ENCODE measurements around the gene GPR176.

Gene GPR176

DNA sequence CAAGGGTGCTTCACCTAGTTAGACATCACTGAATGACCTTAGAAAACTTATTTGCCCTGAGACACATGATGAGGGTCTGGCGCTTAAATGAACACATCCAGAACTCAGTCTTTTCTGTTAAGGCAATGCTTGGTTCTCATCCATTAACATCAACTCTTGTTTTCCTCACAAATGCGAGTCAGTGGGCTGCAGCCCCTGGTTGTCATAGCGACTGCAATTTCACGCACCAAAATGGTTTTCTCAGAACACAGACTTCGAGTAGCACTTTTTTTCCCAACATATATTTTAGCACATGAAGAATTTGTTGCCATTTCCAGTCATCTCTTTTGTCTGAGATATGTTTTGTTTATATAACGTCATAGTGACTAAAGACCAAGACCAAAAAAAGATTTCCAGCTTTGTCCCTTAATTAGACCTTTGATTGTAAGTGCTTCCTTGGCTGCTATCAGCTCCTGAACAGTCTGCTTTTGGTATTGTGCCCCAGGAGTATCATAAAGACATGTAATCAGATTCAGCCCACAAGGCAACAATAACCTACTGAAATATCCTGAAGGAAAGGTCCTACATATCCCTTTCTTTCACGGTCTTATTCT, 68.5 kb downstream of the GPR176 start:
- DNase-seq (ENCODE audit: low spot score), result no peak
- H3K36me3 Mint-ChIP-seq (ENCODE audit: low read depth), result no peaks in the 10 kb centered on the region
- no peak overlapping the region for H3K4me3 Mint-ChIP-seq
- peaks cover 27% of the 10 kb centered on the region for H3K27me3 Mint-ChIP-seq (ENCODE audit: low read depth)
- no peak overlapping the region for H3K27ac Mint-ChIP-seq
- no peaks in the 10 kb centered on the region for H3K4me1 Mint-ChIP-seq (ENCODE audit: low read depth)
- H3K9me3 Mint-ChIP-seq, result no peaks in the 10 kb centered on the region

- no peaks in the 10 kb centered on the region for H3K36me3 Mint-ChIP-seq (ENCODE audit: low read depth)
- no peaks in the 10 kb centered on the region for H3K4me1 Mint-ChIP-seq (ENCODE audit: low read depth)
- peaks cover 27% of the 10 kb centered on the region for H3K27me3 Mint-ChIP-seq (ENCODE audit: low read depth)
- H3K4me3 Mint-ChIP-seq, result no peak overlapping the region
- H3K9me3 Mint-ChIP-seq, result no peaks in the 10 kb centered on the region
- DNase-seq (ENCODE audit: low spot score), result no peak
- no peak overlapping the region for H3K27ac Mint-ChIP-seq
Observed at GRCh38 chr15:39850436-39850835, 69.6 kb downstream of the GPR176 start.

DNA sequence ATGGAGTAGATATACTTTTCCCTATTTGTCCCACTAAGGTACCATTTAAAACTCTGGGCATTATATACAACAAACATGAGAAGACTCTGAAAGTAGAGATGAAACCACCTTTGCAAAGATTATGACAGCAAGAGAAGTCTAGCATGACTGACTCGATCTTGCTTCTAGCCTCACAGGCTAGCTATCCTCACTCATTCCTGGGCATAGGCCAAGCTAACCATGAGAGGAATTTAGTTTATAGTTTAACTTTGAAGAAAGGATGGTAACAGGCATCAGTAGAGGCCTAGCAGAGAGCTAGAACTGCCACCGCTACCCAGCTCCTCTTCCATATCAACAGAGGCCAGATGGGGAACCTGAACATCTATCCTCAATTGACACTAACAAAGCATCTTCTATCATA, 74.0 kb downstream of the GPR176 start:
- no peak for DNase-seq (ENCODE audit: low spot score)
- peaks cover 22% of the 10 kb centered on the region for H3K27me3 Mint-ChIP-seq (ENCODE audit: low read depth)
- H3K27ac Mint-ChIP-seq, result no peak overlapping the region
- H3K9me3 Mint-ChIP-seq, result no peaks in the 10 kb centered on the region
- no peak overlapping the region for H3K4me3 Mint-ChIP-seq
- no peaks in the 10 kb centered on the region for H3K4me1 Mint-ChIP-seq (ENCODE audit: low read depth)
- H3K36me3 Mint-ChIP-seq (ENCODE audit: low read depth), result no peaks in the 10 kb centered on the region

GRCh38 chr15:39845582-39845981, 74.5 kb downstream of the GPR176 start:
- DNase-seq (ENCODE audit: low spot score), result no peak
- H3K27ac Mint-ChIP-seq, result no peak overlapping the region
- no peaks in the 10 kb centered on the region for H3K9me3 Mint-ChIP-seq
- no peaks in the 10 kb centered on the region for H3K4me1 Mint-ChIP-seq (ENCODE audit: low read depth)
- H3K4me3 Mint-ChIP-seq, result no peak overlapping the region
- no peaks in the 10 kb centered on the region for H3K36me3 Mint-ChIP-seq (ENCODE audit: low read depth)
- peaks cover 18% of the 10 kb centered on the region for H3K27me3 Mint-ChIP-seq (ENCODE audit: low read depth)

- H3K4me1 Mint-ChIP-seq (ENCODE audit: low read depth), result no peaks in the 10 kb centered on the region
- H3K36me3 Mint-ChIP-seq (ENCODE audit: low read depth), result no peaks in the 10 kb centered on the region
- no peaks in the 10 kb centered on the region for H3K9me3 Mint-ChIP-seq
- no peak overlapping the region for H3K27ac Mint-ChIP-seq
- H3K4me3 Mint-ChIP-seq, result no peak overlapping the region
- DNase-seq (ENCODE audit: low spot score), result no peak
- H3K27me3 Mint-ChIP-seq (ENCODE audit: low read depth), result peaks cover 14% of the 10 kb centered on the region
Observed at GRCh38 chr15:39843565-39843964, 76.5 kb downstream of the GPR176 start.

DNA sequence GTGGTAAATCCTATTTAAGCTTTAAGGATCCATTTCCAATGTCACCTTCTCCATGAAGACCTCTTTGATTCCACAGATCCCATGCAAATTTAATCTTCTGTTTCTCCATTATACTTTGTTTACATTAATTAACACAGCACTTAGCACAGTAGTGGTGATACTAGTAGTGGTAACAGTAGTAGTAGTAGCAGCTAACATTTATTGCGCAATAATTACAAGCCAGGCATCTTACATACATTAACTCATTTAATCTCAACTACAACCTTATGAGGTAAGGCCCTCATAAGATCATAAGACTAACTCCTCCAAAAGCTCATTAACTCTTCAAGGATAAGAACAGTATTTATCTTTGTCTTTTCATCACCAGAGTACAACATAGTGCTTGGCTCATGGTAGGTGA, 82.6 kb downstream of the GPR176 start:
- Mint-ChIP-seq H3K36me3 (ENCODE audit: low read depth) (no peaks in the 10 kb centered on the region), H3K4me3 (no peak overlapping the region), H3K9me3 (no peaks in the 10 kb centered on the region), H3K27ac (no peak overlapping the region), H3K4me1 (ENCODE audit: low read depth) (no peaks in the 10 kb centered on the region), H3K27me3 (ENCODE audit: low read depth) (peaks cover 35% of the 10 kb centered on the region)
- DNase-seq (ENCODE audit: low spot score), result no peak

GRCh38 chr15:39835550-39835949, 84.5 kb downstream of the GPR176 start:
- peaks cover 46% of the 10 kb centered on the region for H3K27me3 Mint-ChIP-seq (ENCODE audit: low read depth)
- H3K27ac Mint-ChIP-seq, result no peak overlapping the region
- DNase-seq (ENCODE audit: low spot score), result no peak
- H3K4me1 Mint-ChIP-seq (ENCODE audit: low read depth), result no peaks in the 10 kb centered on the region
- H3K36me3 Mint-ChIP-seq (ENCODE audit: low read depth), result no peaks in the 10 kb centered on the region
- no peak overlapping the region for H3K4me3 Mint-ChIP-seq
- no peaks in the 10 kb centered on the region for H3K9me3 Mint-ChIP-seq

- Mint-ChIP-seq H3K9me3 (no peaks in the 10 kb centered on the region), H3K4me3 (no peak overlapping the region), H3K27ac (no peak overlapping the region), H3K36me3 (ENCODE audit: low read depth) (no peaks in the 10 kb centered on the region), H3K27me3 (ENCODE audit: low read depth) (peaks cover 49% of the 10 kb centered on the region), H3K4me1 (ENCODE audit: low read depth) (no peaks in the 10 kb centered on the region)
- no peak for DNase-seq (ENCODE audit: low spot score)
Observed at GRCh38 chr15:39834256-39834655, 85.8 kb downstream of the GPR176 start.

DNA sequence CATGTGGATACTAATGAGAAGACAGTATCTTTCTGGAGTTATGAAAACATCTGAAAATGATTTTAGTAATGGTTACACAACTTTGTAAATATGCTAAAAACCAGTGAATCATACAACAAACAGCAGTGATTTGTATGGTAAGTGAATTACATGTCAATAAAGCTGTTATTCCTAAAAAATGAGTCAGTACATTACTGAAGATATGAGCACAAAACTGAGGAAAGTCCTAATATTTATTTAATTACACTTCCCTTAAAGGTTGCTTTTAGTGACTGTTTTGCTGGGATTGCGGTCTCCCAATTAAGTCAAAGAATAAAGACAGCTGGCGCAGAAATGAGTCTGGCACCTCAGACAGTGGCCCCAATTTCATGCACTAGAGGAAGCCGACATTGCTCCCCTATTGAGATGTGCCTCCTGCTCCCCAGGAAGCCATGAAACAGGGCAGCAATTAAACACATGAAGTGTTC, 86.5 kb downstream of the GPR176 start:
- no peaks in the 10 kb centered on the region for H3K9me3 Mint-ChIP-seq
- H3K4me1 Mint-ChIP-seq (ENCODE audit: low read depth), result no peaks in the 10 kb centered on the region
- no peak overlapping the region for H3K4me3 Mint-ChIP-seq
- H3K36me3 Mint-ChIP-seq (ENCODE audit: low read depth), result no peaks in the 10 kb centered on the region
- peaks cover 43% of the 10 kb centered on the region for H3K27me3 Mint-ChIP-seq (ENCODE audit: low read depth)
- no peak overlapping the region for H3K27ac Mint-ChIP-seq
- no peak for DNase-seq (ENCODE audit: low spot score)

DNA sequence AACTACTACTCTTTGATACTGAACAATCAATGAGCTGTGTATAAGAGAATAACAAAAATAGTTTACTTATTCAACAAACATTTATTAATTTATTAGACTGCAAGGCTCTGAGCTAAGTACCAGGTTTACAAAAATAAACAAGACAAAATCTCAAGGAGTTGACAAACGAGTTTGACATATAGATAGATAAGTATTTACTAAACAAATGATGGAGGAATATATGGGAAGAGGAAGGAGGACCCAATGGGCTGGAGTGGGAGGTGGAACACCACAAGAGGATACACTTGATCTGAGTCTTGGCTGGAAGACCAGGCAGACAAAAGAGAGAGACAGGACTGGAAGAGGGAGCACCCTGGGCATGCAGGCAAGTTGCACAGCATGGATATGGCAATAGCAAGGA, 89.9 kb downstream of the GPR176 start:
- Mint-ChIP-seq H3K4me3 (no peak overlapping the region), H3K9me3 (no peaks in the 10 kb centered on the region), H3K27ac (no peak overlapping the region), H3K4me1 (ENCODE audit: low read depth) (no peaks in the 10 kb centered on the region), H3K27me3 (ENCODE audit: low read depth) (peaks cover 44% of the 10 kb centered on the region), H3K36me3 (ENCODE audit: low read depth) (no peaks in the 10 kb centered on the region)
- no peak for DNase-seq (ENCODE audit: low spot score)

- Mint-ChIP-seq H3K4me1 (ENCODE audit: low read depth) (no peaks in the 10 kb centered on the region), H3K27me3 (ENCODE audit: low read depth) (peaks cover 34% of the 10 kb centered on the region), H3K4me3 (no peak overlapping the region), H3K27ac (no peak overlapping the region), H3K36me3 (ENCODE audit: low read depth) (no peaks in the 10 kb centered on the region), H3K9me3 (no peaks in the 10 kb centered on the region)
- no peak for DNase-seq (ENCODE audit: low spot score)
Observed at GRCh38 chr15:39828374-39828931, 91.6 kb downstream of the GPR176 start.

- Mint-ChIP-seq H3K9me3 (no peaks in the 10 kb centered on the region), H3K4me3 (no peak overlapping the region), H3K27me3 (ENCODE audit: low read depth) (peaks cover 26% of the 10 kb centered on the region), H3K4me1 (ENCODE audit: low read depth) (no peaks in the 10 kb centered on the region), H3K27ac (no peak overlapping the region), H3K36me3 (ENCODE audit: low read depth) (no peaks in the 10 kb centered on the region)
- no peak for DNase-seq (ENCODE audit: low spot score)
Observed at GRCh38 chr15:39826975-39827374, 93.1 kb downstream of the GPR176 start.

DNA sequence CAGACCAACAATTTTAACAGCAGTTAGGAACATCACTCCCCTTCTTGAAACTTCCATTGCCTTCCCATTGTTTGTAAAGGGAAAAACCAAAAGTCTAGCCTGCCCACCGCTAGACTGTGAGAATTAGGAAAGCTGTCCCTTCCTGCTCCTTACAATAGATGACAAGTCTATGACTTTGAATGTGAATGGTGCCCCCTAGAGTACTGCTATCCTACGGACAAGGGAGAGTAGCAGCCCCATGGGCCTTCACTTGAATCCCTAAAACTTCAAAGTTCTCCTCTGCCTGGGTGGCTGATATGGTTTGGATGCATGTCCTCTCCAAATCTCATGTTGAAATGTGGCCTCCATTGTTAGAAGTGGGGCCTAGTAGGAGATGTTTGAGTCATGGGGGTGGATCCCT, 96.4 kb downstream of the GPR176 start:
- Mint-ChIP-seq H3K4me1 (ENCODE audit: low read depth) (no peaks in the 10 kb centered on the region), H3K27me3 (ENCODE audit: low read depth) (peaks cover 20% of the 10 kb centered on the region), H3K9me3 (no peaks in the 10 kb centered on the region), H3K36me3 (ENCODE audit: low read depth) (no peaks in the 10 kb centered on the region), H3K27ac (no peak overlapping the region), H3K4me3 (no peak overlapping the region)
- no peak for DNase-seq (ENCODE audit: low spot score)

GRCh38 chr15:39820050-39820602, 99.9 kb downstream of the GPR176 start:
- H3K4me1 Mint-ChIP-seq (ENCODE audit: low read depth), result no peaks in the 10 kb centered on the region
- H3K9me3 Mint-ChIP-seq, result no peaks in the 10 kb centered on the region
- H3K27me3 Mint-ChIP-seq (ENCODE audit: low read depth), result peaks cover 13% of the 10 kb centered on the region
- no peak overlapping the region for H3K4me3 Mint-ChIP-seq
- no peaks in the 10 kb centered on the region for H3K36me3 Mint-ChIP-seq (ENCODE audit: low read depth)
- H3K27ac Mint-ChIP-seq, result no peak overlapping the region
- no peak for DNase-seq (ENCODE audit: low spot score)

DNA sequence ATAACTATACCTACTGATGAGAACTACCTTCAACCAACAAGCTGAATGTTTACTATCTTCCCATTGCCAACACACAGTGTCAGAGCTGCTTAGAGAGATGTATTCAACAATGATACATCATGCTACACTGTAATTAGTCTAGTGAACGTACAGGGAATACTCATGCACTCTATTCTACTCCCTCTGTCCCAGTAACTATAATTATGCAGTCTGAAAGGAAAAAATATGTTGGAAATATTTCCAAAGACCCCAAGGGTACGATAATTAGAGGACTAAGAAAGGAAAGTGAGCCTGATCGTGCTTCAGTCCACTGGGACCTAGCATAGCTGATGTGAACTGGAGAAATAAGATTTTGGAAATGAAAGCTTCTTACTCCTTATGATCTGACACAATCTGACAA, 100.5 kb downstream of the GPR176 start:
- no peak overlapping the region for H3K4me3 Mint-ChIP-seq
- no peaks in the 10 kb centered on the region for H3K4me1 Mint-ChIP-seq (ENCODE audit: low read depth)
- no peaks in the 10 kb centered on the region for H3K9me3 Mint-ChIP-seq
- peaks cover 13% of the 10 kb centered on the region for H3K27me3 Mint-ChIP-seq (ENCODE audit: low read depth)
- no peaks in the 10 kb centered on the region for H3K36me3 Mint-ChIP-seq (ENCODE audit: low read depth)
- DNase-seq (ENCODE audit: low spot score), result no peak
- H3K27ac Mint-ChIP-seq, result no peak overlapping the region
